KMS-11 (cell line): ENCODE data around the gene LRFN2.

Source experiments
- H2AFZ ChIP-seq: fragments of 200-600 bp; sonication (generic); 2 replicates; pipeline ENCODE4 v1.6.1; 2016; ENCODE audit warnings: antibody characterized with exemption, mixed run types, low read depth
- H3K27ac ChIP-seq: fragments of 200-600 bp; sonication (generic); 2 replicates; pipeline ENCODE4 v1.6.1; 2016; ENCODE audit warnings: mild to moderate bottlenecking, mixed run types
- H3K27me3 ChIP-seq: fragments of 200-600 bp; sonication (generic); 2 replicates; pipeline ENCODE4 v1.6.1; 2017; ENCODE audit warnings: mild to moderate bottlenecking, low read depth, mixed run types, moderate library complexity; ENCODE audit not compliant: insufficient read depth
- H3K36me3 ChIP-seq: fragments of 200-600 bp; sonication (generic); 2 replicates; pipeline ENCODE4 v1.6.1; 2017; ENCODE audit warnings: mild to moderate bottlenecking, mixed run types; ENCODE audit not compliant: insufficient read depth
- H3K4me1 ChIP-seq: fragments of 200-600 bp; sonication (generic); 2 replicates; pipeline ENCODE4 v1.6.1; 2016; ENCODE audit warnings: mild to moderate bottlenecking, low read depth, mixed run types; ENCODE audit not compliant: poor library complexity, severe bottlenecking
- H3K4me2 ChIP-seq: fragments of 200-600 bp; sonication (generic); 2 replicates; pipeline ENCODE4 v1.7.0; 2016; ENCODE audit warnings: mild to moderate bottlenecking, mixed run types
- H3K4me3 ChIP-seq: fragments of 200-600 bp; sonication (generic); IDR thresholded peaks from 2 replicates; pipeline ENCODE4 v1.6.1; 2017; ENCODE audit warnings: low read depth, low read length, mixed read lengths; ENCODE audit not compliant: insufficient read depth
- H3K79me2 ChIP-seq: fragments of 200-600 bp; sonication (generic); 2 replicates; pipeline ENCODE4 v1.6.1; 2016; ENCODE audit warnings: low read depth, mixed run types; ENCODE audit not compliant: insufficient read depth
- H3K9ac ChIP-seq: fragments of 200-600 bp; sonication (generic); 2 replicates; pipeline ENCODE4 v1.6.1; 2016; ENCODE audit warnings: mild to moderate bottlenecking, mixed run types
- H4K20me1 ChIP-seq: fragments of 200-600 bp; sonication (generic); 2 replicates; pipeline ENCODE4 v1.6.1; 2016; ENCODE audit warnings: mild to moderate bottlenecking, mixed run types; ENCODE audit not compliant: insufficient read depth
- CTCF ChIP-seq: fragments of 200-600 bp; sonication (generic); conservative IDR thresholded peaks from 2 replicates; pipeline ENCODE4 v1.6.1; 2017; ENCODE audit warnings: low read depth, mild to moderate bottlenecking, antibody characterized with exemption, low read length, moderate library complexity, mixed read lengths

Gene LRFN2

GRCh38 chr6:40456390-40457013 lies 130.7 kb downstream of the LRFN2 start:
- no peak overlapping the region for H3K4me2 ChIP-seq
- no peaks in the 10 kb centered on the region for H3K79me2 ChIP-seq
- H3K27me3 ChIP-seq = no peaks in the 10 kb centered on the region
- H2AFZ ChIP-seq = no peak overlapping the region
- no peaks in the 10 kb centered on the region for H3K4me1 ChIP-seq
- H3K27ac ChIP-seq = no peak overlapping the region
- no peak overlapping the region for H3K4me3 ChIP-seq
- H3K36me3 ChIP-seq = no peaks in the 10 kb centered on the region
- no peaks in the 10 kb centered on the region for H4K20me1 ChIP-seq
- TF ChIP-seq CTCF = no peak
- no peak overlapping the region for H3K9ac ChIP-seq

- Histone ChIP-seq H2AFZ (no peak overlapping the region), H3K79me2 (no peaks in the 10 kb centered on the region), H3K27ac (no peak overlapping the region)
These were observed 131.3 kb downstream of the LRFN2 start for GRCh38 chr6:40455686-40456389.

GRCh38 chr6:40450483-40450882 lies 136.7 kb downstream of the LRFN2 start:
- Histone ChIP-seq H3K4me1 (no peaks in the 10 kb centered on the region), H3K4me2 (no peak overlapping the region), H3K4me3 (no peak overlapping the region), H3K9ac (no peak overlapping the region), H3K36me3 (no peaks in the 10 kb centered on the region), H4K20me1 (no peaks in the 10 kb centered on the region), H3K27me3 (no peaks in the 10 kb centered on the region), H3K79me2 (no peaks in the 10 kb centered on the region), H2AFZ (no peak overlapping the region), H3K27ac (no peak overlapping the region)
- TF ChIP-seq CTCF = no peak

More at GRCh38 chr6:40455686-40456389, 131.3 kb downstream of the LRFN2 start:
- Histone ChIP-seq H4K20me1 (no peaks in the 10 kb centered on the region), H3K4me1 (no peaks in the 10 kb centered on the region), H3K9ac (no peak overlapping the region), H3K27me3 (no peaks in the 10 kb centered on the region), H3K4me3 (no peak overlapping the region), H3K36me3 (no peaks in the 10 kb centered on the region), H3K4me2 (no peak overlapping the region)
- no peak for TF ChIP-seq CTCF

DNA sequence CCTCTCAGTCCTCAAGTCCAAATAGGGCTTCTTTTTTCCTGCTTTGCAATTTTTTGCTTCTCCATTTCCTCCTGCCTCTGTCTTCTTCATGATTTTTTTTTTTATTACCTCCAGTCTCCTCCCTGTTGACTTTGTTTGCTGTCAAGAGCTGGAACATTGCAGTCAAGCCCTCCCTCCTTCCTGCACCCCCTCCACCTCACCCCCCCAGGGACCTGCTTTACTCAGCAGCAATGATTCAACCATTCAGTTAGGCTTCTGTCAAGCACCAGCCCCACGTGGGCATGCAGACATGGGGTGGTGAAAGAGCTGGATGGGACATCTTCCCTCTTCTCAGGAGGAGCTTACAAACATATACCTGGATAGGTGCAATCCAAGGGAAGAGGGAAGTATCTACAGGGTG lies 142.4 kb downstream of the LRFN2 start:
- no peaks in the 10 kb centered on the region for H3K4me1 ChIP-seq
- H3K79me2 ChIP-seq = no peaks in the 10 kb centered on the region
- H3K9ac ChIP-seq = no peak overlapping the region
- H3K36me3 ChIP-seq = no peaks in the 10 kb centered on the region
- H4K20me1 ChIP-seq = no peaks in the 10 kb centered on the region
- no peaks in the 10 kb centered on the region for H3K27me3 ChIP-seq
- no peak for TF ChIP-seq CTCF
- H3K4me3 ChIP-seq = no peak overlapping the region
- no peak overlapping the region for H2AFZ ChIP-seq
- H3K27ac ChIP-seq = no peak overlapping the region
- no peak overlapping the region for H3K4me2 ChIP-seq
